ENCODE measurements around the gene GNG13.
A peak's percentile ranks its signal among the peaks of the same experiment; 100 is the strongest.

GNG13 gene

DNA sequence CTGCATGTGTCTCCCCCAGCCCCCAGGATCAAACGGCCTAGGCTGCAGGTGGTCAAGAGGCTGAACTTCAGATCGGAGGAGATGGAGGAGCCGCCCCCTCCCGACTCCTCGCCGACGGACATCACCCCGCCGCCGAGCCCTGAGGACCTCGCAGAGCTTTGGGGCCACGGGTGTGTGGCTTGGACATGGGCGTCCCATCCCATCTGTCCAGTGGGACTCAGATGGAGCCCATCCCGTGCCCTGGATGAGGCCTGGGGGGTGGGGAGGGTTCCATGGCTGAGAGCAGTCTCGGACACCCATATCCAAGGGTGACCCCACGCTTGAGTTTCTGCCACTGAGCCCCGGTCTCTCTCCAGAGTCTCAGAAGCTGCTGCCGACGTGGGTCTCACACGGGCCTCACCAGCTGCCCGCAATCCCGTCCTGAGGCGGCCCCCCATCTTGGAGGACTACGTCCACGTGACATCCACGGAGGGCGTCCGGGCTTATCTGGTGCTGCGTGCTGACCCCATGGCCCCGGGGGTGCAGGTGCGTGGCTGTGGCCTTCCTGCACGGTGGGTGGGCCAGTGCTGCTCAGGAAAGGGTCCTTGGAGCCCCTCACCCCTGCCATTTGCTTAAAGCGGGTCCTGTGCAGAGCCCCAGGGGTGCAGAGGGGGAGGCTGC, 11.2 kb downstream of the GNG13 start:
- ChIA-PET POLR2A (interaction anchor here (1.3 kb wide), 1 partner anchor 70 kb away, joined by 3 read pairs; no protein-coding TSS in a partner anchor), CTCF (interaction anchor here (1.1 to 7.7 kb wide), 3 partner anchors 76 to 268 kb away, joined by 3 to 210 read pairs (median 6); partner anchors contain the start of gene METRN)
- no peak for DNase-seq (ENCODE audit: low read depth, low spot score)
- TF ChIP-seq, protein P1, sequence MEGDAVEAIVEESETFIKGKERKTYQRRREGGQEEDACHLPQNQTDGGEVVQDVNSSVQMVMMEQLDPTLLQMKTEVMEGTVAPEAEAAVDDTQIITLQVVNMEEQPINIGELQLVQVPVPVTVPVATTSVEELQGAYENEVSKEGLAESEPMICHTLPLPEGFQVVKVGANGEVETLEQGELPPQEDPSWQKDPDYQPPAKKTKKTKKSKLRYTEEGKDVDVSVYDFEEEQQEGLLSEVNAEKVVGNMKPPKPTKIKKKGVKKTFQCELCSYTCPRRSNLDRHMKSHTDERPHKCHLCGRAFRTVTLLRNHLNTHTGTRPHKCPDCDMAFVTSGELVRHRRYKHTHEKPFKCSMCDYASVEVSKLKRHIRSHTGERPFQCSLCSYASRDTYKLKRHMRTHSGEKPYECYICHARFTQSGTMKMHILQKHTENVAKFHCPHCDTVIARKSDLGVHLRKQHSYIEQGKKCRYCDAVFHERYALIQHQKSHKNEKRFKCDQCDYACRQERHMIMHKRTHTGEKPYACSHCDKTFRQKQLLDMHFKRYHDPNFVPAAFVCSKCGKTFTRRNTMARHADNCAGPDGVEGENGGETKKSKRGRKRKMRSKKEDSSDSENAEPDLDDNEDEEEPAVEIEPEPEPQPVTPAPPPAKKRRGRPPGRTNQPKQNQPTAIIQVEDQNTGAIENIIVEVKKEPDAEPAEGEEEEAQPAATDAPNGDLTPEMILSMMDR (IDR thresholded peaks at IDR 0.05; ENCODE audit: insufficient read depth, low read length, missing control alignments) = no peak
- H3K4me3 ChIP-seq (ENCODE audit: low read depth, low read length) = peak overlapping the region; percentile 86

DNA sequence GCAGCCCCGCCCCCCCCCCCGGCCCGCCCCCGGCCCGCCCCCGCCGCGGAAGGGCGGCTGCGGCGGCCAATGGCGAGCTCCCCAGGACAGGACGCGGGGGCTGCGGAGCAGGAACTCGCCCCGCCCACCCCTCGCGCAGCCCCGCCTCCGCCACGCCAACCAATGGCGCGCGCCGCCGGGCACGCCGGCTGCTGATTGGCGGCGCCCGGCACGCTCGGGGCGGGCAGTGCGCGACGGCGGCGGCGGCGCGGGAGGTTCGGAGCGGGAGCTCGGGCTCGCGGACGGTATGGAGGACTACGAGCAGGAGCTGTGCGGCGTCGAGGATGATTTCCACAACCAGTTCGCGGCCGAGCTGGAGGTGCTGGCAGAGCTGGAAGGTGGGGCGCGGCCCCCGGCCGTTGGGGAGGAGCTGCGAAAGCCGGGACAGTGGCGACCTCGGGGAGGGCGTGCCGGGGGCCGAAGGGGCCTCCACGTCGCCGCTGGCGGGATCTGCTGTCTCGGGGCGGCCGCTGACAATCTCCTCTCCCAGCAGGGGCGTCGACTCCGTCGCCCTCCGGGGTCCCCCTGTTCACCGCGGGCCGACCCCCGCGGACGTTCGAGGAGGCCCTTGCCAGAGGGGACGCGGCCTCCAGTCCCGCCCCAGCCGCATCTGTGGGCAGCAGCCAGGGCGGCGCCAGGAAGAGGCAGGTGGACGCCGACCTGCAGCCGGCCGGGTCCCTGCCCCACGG, 12.0 kb downstream of the GNG13 start, which contains the start of gene CHTF18:
Gene CHTF18 (plus strand): TSS at position 222 of the 728 bp plus-strand sequence. CDS start 65 bp downstream, at position 287.
- DNase-seq (ENCODE audit: low read depth, low spot score) = peak; percentile 4
- POLR2A ChIA-PET = interaction anchor here (0.7 to 1.3 kb wide), 2 partner anchors 60 to 69 kb away, joined by 3 read pairs; no protein-coding TSS in a partner anchor
- H3K4me3 ChIP-seq (ENCODE audit: low read depth, low read length) = peak within 1 kb of the TSS; percentile 88
- CTCF ChIA-PET = interaction anchor here (0.9 to 7.7 kb wide), 4 partner anchors 76 to 269 kb away, joined by 3 to 210 read pairs (median 4); partner anchors contain the start of gene METRN
- TF ChIP-seq, protein P1 (IDR thresholded peaks at IDR 0.05; ENCODE audit: insufficient read depth, low read length, missing control alignments) = no peak

DNA sequence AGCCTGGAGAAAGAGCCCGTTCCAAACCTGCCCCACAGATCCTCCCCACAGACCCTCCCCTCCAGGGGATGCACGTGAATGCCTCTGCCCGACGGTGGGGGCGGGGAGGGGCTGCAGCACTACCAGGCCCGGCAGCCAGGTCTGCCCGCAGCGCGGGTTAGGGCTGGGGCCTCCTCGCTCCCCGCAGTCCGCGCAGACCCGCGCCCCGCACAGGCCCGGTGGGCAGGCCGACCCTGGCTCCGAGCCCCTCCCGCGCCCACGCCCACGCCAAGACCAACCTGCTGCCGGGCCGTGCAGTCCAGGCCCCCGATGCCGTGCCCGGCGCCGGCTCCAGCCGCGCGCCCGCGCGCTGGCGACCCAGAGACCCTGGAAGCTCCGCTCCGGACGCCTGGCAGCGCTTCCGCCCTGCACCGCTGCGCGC, 12.5 kb downstream of the GNG13 start, which contains the start of gene RPUSD1:
Gene RPUSD1 (minus strand): TSS at position 404 of the 421 bp plus-strand sequence. CDS start 644 bp downstream, outside the sequence.
- DNase-seq (ENCODE audit: low read depth, low spot score) = no peak
- TF ChIP-seq, protein P1 (IDR thresholded peaks at IDR 0.05; ENCODE audit: insufficient read depth, low read length, missing control alignments) = no peak
- CTCF ChIA-PET = interaction anchor here (0.9 to 7.7 kb wide), 3 partner anchors 68 to 269 kb away, joined by 3 to 210 read pairs (median 25); partner anchors contain the start of genes ANTKMT and METRN

DNA sequence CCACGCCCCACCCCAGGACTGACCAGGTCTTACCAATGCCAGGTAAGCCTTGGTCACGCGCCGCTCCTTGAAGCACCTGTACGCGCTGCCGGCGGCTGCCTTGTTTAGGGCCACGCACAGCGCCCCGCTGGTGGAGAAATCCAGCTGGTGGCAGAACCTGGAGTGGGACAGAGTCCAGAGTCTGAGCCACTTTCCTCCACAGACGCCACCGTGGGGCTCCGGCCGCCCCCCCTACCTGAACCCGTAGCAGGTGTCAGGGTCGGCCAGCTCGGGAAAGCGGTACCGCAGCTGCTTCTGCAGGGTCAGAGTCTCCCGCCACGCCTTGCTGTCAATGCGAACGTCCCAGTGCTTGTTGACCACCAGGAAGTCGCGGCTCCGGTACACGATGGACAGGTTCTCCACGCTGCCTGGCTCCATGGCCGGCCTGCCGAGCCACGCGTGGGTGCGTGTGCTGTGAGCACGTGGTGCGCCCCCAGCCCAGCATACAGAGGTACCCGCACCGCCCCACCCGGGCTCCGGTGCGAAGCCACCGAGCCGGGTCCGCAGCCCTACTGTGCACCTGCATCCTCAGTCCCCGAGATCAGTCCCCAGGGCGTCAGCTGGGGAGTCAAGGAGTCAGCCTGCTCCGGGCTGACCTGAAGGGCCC, 13.1 kb downstream of the GNG13 start:
- POLR2A ChIA-PET = no interaction called here
- H3K4me3 ChIP-seq (ENCODE audit: low read depth, low read length) = peak overlapping the region; percentile 88
- TF ChIP-seq, protein P1 (IDR thresholded peaks at IDR 0.05; ENCODE audit: insufficient read depth, low read length, missing control alignments) = no peak
- DNase-seq (ENCODE audit: low read depth, low spot score) = no peak
- CTCF ChIA-PET = interaction anchor here (0.9 to 7.7 kb wide), 4 partner anchors 37 to 270 kb away, joined by 3 to 210 read pairs (median 14); partner anchors contain the start of genes ANTKMT and METRN

More for the DNA sequence above, 12.5 kb downstream of the GNG13 start, which contains the start of gene RPUSD1:
- peak within 1 kb of the TSS; percentile 88 for H3K4me3 ChIP-seq (ENCODE audit: low read depth, low read length)
- POLR2A ChIA-PET = interaction anchor here (1.3 kb wide), 1 partner anchor 68 kb away, joined by 3 read pairs; no protein-coding TSS in a partner anchor

DNA sequence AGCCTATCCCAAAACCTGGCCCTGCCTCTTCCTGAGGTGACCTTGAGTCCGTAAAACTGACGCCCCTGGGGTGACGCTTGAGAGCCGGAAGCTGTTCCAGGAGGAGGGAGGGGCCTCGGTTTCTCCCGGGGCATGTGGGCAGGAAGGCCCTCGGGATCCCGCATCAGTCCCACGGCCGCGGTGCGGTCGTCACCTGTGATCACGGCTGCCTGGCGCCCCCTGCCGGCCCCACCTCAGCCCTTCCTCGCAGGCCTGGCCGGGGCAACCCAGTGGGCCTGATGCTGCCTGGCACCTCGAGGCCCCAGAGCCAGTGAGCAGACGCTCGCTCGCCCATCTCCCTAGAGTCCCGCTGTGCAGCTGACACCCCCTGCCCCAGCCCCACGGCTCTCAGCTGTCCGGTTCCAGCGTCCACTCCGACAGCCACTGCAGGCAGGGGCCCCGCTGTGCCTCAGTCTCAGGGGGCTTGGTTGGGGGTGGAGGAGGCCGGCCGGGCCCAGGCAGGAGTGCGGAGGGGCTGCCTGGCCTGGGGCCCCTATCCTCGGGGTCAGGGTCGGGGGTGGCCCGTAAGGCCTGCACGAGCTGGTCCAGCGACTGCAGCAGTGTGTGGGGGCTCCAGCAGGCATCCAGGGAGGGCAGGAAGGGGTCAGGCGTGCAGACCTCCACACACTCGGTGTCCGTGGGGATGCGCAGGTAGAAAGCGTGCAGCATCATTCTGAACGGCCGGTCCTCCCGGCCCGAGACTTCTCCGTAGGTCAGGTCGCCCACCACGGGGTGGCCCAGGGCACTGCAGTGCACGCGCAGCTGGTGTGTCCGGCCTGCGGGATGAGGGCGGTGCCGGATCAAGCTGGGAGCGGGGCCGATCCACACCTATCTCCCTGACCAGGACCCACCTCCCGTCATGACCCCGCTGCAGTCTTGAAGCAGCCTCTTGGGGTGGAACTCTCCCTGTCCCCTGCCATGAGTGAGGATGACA, 14.7 kb downstream of the GNG13 start:
- ChIA-PET CTCF (interaction anchor here (0.8 to 7.7 kb wide), 22 partner anchors 9 to 209 kb away, joined by 3 to 210 read pairs (median 4); partner anchors contain the start of genes ANTKMT, CIAO3, METRN and MSLN), POLR2A (no interaction called here)
- TF ChIP-seq, protein P1 (IDR thresholded peaks at IDR 0.05; ENCODE audit: insufficient read depth, low read length, missing control alignments) = peak; percentile 66

More for the DNA sequence above, 14.7 kb downstream of the GNG13 start:
- DNase-seq (ENCODE audit: low read depth, low spot score) = no peak
- H3K4me3 ChIP-seq (ENCODE audit: low read depth, low read length) = no peak overlapping the region
